ENCODE measurements around the gene RRH.
"Not testable (repeated sequence)": the region's sequence is repeated elsewhere in the genome, so short reads cannot be mapped to it uniquely, and the experiment has no call there.

RRH gene, protein sequence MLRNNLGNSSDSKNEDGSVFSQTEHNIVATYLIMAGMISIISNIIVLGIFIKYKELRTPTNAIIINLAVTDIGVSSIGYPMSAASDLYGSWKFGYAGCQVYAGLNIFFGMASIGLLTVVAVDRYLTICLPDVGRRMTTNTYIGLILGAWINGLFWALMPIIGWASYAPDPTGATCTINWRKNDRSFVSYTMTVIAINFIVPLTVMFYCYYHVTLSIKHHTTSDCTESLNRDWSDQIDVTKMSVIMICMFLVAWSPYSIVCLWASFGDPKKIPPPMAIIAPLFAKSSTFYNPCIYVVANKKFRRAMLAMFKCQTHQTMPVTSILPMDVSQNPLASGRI

DNA sequence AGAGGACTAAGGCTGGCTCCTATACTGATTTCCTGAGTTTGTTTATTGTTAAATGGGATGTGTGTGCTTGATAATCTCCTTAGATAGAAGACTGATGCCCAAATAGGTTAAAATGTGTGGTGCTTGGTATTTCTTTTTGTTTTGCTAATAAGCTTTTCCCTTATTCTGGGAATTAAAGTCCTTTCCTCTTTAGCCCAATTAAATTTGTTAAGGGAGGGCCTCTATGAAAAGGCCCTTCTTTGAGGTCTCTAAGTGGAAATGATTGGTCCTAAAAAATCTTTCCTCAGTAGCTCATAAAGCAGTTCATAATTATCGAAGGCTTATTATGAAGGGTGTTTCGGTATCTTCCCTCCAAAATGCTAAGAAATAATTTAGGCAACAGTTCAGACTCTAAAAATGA is at the start of gene RRH:
Gene RRH, plus strand, starts transcription at position 301 of the 400 bp plus-strand sequence. Its CDS starts 56 bp downstream, at position 357.
- DNase-seq (ENCODE audit: low read depth): no peak

DNA sequence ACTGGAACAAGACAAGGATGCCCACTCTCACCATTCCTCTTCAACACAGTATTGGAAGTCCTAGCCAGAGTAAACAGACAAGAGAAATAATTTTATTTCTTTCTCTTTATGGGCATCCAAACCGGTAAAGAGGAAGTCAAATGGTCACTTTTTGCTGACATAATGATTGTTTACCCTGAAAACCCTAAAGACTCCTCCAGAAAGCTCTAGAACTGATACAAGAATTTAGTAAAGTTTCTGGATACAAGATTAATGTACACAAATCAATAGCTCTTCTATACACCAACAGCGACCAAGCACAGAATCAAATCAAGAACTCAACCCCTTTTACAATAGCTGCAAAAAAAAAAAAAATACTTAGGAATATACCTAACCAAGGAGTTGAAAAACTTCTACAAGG is 45.7 kb upstream of the RRH start:
- DNase-seq (ENCODE audit: low read depth): not testable (repeated sequence)

DNA sequence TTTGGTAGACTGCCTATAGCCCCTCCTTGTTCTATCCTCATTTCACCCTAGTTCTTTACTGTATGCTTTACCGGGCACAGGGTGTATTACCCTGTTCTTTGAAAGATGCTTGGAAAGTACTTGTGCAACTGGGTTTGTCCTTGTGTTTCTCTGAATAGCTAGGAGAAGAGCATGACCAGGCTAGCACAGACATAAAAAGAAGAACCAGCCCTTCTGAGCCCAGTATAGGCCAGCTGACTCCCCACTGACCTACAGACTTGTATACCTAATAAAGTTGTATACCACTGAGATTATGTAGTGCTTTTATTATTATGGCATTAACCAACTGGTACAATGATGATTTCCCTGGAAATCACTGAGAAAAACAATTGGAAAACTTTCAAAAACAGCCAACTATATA is 40.9 kb upstream of the RRH start:
- DNase-seq (ENCODE audit: low read depth): no peak

DNA sequence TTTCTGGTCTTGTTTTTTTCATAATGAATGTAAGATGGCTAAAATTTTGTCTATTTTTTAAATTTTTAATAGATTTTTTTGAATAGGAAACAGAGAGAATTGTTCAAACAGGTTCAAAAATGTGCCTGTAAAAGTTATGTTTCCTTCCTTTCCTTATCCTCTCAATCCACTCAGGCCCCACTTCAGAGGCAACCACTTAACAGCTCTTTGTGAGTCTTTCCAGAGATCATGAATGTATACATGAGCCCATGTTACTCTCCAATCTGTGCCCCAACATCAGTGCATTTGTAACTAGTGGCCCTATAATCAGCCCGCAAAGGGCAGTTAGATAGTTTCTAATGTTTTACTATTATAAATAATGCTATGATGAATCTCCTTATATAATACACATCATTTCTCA is 40.0 kb upstream of the RRH start:
- DNase-seq (ENCODE audit: low read depth): no peak

DNA sequence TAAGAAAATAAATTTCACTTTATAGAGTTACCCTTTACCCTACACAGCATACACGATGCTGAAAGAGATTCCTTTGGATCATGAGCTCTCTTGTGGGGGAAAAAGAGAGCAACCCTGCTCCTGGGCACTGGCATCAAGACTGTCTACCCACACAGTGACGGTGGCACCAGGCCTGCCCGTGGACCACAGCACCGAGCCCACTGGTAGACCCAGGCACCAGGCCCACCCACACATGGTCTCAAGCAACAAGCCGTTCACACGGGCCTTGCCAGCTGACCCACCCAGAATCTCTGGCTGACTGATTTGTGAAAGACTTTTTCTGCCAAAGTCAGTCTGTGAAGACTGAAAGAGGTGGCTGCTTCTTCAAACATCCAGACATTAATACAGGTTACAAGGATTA is 32.7 kb upstream of the RRH start:
- no peak for DNase-seq (ENCODE audit: low read depth)

DNA sequence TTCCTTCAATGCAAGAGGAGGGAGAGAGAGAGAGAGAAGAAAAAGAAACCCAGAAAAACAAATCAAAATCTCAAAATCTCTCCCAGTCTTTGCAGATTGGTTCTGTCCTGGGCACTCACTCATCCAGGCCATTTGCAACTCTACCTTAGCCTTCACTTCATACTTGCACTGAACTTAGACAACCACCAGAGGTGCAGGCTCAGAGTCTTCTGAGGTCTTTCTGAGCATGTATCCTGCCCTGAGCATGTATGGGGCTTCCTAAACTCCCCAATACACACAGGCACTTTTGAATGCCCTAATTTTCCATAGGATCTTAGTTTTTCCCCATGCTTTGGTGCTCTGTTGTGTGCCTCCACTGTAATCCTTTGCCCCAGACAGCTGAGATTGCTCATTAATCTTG is 28.9 kb upstream of the RRH start:
- DNase-seq (ENCODE audit: low read depth): no peak

DNA sequence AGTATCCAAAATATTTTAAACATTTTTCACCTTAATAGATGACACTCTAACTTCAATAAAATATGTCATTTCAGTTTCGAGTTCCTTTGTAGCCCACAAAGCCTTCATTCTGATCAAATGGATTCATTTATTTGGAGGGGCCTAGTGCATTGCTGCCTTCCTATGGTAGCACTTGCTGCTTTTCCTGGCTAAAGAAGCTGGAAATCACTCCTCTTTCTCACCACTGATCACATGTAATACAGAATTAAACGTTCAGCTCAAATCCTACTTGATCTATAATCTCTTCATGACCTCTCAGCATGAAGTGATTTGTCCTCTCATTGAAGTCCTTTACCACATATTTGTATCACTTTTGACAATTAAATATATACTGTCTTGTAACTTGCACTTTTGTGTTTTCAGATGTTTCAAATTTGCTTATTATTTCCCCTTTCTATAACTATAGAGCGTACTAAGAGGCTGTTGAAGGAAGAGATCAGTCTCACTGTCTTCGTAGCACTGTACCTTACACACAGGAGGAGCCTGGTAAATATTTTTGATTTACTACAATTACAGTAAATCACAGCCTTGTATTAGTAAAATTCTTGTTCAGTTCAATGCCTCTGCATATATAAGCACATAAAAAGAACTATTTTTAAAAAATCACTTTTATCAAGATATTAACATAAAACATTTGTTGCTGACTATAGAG is 26.5 kb upstream of the RRH start:
- no peak for DNase-seq (ENCODE audit: low read depth)

DNA sequence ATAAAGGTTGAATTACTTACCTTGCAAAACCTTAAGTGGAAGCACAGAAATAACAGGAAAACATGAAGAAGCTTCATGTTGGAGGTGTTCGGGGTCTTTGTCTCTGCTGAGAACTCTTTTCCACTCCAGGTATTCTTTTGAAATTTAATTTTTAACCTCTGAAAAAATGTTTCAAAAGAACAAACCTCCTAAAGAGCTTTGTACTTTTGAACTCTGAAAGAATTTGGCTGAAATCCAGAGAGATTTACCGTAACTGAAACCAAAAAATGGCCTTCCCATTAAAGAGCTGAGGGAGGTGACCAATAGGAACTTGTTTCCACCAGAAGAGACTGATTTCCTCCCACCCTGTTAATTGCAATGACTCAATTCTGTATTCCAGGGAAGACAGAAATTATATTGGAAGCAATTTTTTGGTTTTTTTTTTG is 25.9 kb upstream of the RRH start, which contains the start of gene CFI:
Gene CFI, minus strand, starts transcription at position 105 of the 425 bp plus-strand sequence. Its CDS starts 28 bp downstream, at position 77.
- DNase-seq (ENCODE audit: low read depth): peak; percentile 32

DNA sequence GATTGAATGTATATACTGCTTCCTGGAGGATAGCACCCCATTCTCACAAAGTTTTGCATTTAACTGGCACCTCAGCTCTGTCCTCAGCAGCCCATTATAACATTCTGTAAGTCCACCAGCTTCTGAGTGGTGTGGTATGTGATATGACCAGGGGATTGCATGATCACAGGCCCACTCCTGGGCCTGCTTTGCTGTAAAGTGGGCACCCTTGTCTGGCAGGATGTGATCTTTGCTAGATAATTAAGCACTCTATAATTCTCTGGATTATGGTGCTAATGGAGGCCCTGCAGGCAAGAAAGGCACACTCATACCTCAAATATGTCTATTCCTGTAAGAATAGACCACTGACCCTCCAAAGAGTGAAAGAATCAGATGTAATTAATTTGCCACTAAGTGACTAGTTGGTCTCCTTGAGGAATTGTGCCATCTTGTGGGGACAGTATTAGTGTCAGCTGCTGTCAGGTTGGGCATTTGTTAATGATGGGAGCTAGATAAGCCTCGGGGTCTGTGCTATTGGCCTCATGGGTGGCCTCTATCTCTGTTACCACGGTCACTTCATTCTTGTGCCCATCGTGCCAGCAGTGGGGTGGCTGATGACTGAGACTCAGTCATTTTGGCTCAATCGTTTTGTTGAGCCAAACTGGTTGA is 23.7 kb upstream of the RRH start:
- DNase-seq (ENCODE audit: low read depth): peak; percentile 20

DNA sequence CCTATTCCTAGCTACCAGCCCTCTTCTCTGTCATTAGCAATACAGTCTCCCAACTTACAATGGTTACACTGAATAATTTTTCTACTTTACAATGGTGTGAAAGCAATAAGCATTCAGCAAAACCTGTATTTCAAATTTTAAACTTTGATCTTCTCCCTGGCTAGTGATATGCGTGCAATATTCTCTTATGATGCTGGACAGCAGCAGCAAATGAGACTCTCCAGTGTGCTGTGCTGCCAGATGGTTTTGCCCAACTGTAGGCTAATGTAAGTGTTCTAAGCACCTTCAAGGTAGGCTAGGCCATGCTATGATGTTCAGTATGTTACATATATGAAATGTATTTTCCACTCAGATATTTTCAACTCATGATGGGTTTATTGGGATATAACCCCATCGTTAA is 18.1 kb upstream of the RRH start:
- no peak for DNase-seq (ENCODE audit: low read depth)

DNA sequence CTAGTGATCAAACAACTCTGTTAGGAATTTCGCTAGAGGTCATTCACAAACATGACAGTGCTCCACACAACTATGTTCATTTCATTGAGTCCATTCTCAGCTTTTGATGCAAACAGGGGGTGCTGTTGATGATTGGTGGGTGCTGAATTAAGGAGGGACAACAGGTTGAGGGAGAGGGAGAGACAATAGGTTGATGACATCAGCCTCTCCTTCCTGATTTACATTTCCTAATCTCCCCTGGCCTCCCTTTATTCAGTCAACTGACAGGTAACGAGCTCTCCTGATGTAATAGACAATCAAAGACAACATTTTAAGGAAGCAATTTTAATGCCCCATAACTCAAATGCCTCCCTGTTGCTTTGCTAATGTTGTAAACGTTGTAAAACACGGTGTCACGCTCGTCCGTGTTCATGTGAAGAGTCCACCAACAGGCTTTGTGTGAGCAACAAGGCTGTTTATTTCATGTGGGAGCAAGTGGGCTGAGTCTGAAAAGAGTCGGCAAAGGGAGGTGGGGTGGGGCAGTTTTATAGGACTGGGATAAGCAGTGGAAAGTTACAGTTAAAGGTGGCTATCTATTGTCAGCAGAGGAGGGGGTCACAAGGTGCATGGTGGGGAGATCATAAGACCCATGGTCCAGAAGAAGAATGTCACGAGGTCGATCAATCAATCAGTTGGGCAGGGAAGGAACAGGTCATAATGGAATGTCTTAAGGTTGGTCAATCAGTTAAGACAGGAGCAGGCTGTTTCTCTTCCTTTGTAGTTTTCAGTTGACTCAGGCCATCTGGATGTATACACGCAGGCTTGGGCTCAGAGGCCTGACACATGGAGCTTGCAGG is 17.0 kb upstream of the RRH start:
- DNase-seq (ENCODE audit: low read depth): no peak

DNA sequence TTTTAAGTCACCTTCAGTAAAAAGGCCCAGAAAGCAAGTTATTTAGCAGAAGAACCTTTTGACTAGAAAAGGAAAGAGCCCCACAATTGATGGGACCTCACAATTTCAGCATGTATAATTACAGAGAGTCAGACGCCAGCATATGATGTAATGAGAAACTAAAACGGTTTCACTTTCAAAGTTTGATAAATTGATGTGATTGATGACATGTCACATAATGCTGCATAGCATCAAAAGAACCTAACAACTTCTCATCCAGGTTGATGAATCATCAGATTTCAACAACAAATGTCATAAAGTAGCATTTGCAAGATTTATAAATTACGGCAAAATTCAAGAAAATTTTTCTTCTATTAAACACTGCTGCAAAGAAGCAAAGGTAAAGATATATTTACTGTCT is 16.1 kb upstream of the RRH start:
- no peak for DNase-seq (ENCODE audit: low read depth)

DNA sequence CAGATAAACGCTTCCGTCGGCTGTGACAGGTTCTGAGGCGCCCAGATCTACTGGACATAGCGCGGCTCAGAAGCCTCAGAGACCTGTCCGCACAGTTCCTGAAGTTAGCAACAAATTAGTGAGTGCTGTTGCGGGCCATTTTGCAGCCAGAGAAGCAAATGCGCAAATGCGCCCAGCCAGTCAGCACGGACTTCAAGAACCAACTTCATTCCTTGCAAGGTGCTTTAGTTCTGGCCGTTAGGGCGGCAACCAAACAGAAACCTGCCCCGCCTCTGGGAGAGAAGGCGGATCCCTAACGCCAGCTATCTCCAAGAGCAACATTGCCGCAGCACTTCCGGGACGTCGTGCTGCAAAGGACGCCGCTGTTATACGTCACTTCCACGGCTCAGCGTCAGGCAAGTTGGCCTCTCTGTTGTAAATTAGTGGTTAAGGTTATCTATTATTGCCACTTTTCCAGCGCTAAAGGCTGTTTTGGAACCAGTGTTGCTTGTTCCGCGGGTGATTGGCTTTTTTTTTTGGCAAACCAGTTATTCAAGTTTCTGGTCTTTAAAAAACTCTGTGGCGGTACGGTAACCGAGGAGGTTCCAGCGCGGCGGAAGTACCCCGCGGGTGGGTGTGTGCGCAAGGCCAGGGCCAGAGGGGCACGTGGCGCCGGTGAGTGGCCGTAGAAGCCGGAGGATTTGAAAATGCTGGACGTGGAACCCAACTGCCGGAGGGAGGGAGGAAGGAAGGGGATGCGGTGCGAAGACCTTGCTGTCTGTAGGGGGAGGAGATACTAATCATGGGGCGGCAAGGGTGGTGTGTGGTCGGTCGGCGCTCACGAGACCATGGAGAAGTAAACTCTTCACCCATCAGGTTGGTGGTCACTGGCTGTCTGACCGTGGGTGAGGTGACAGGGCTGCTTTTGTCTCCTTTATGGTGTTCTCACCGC is 12.4 kb upstream of the RRH start, which contains the start of gene GAR1:
Gene GAR1, plus strand, starts transcription at position 612 of the 931 bp plus-strand sequence. CDS start 403 bp downstream, outside the sequence.
- DNase-seq (ENCODE audit: low read depth): peak; percentile 83

DNA sequence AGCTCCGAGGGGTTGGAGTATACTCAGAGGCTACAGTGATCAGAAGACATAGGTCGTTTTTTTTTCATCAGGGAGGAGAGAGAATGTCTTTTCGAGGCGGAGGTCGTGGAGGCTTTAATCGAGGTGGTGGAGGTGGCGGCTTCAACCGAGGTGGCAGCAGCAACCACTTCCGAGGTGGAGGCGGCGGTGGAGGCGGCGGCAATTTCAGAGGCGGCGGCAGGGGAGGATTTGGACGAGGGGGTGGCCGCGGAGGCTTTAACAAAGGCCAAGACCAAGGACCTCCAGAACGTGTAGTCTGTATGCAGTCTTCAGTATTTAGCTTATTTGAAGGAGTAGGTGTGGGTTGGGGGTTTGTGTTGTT is 11.7 kb upstream of the RRH start:
- no peak for DNase-seq (ENCODE audit: low read depth)

DNA sequence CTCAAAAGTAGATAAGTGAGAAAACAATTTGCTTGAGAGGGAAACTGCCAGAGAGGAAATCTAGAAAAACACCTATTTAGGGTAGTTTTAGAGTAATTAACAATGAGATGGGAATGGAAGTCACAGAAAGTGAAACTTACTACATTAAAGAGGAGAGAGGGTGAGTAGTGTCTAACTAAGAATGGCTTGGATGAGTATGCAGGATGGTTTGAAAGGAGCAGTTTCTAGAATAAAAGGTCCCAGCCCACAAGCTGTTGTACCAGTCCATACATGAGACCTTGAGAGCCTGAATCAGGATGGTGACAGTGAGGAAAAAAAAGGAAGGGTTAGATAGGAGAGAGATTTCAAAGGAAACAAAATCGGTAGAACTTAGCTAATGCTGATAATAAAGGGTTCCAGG is 10.9 kb upstream of the RRH start:
- no peak for DNase-seq (ENCODE audit: low read depth)

DNA sequence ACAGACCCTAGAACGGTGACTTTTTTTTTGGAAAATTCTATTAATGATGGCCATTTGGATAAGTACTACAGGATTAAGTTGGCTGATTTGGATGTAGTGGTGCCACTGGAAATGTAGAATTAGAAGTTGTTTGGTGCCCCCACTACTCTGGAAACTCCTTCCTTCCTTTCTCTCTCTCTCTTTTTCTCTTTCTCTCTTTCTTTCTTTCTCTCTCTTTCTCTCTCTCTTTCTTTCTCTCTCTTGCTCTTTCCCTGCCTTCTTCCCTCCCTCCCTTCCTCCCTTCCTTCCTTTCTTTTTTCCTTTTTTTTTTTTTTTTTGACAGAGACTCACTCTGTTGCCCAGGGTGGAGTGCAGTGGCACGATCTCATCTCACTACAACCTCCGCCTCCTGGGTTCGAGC is 9.5 kb upstream of the RRH start:
- no peak for DNase-seq (ENCODE audit: low read depth)

DNA sequence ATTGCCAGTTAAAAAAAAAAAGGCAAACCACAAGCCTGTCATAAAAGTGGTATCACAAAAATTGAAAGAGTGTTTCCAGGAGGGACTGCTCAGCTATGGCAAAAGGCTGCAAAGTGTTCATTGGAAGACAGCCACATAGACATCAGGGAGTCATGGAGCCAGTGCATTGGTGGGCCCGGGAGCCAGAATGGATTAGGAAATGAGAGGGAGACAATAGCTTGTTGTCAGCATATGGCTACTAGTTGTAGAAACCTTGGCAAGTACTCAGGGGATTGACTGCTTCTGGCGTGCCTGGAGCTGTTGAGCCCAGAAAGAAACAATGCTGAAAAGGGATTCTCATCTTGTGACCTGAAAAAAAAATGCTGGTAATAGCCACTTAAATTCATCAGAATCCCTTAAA is 7.2 kb upstream of the RRH start:
- DNase-seq (ENCODE audit: low read depth): no peak

DNA sequence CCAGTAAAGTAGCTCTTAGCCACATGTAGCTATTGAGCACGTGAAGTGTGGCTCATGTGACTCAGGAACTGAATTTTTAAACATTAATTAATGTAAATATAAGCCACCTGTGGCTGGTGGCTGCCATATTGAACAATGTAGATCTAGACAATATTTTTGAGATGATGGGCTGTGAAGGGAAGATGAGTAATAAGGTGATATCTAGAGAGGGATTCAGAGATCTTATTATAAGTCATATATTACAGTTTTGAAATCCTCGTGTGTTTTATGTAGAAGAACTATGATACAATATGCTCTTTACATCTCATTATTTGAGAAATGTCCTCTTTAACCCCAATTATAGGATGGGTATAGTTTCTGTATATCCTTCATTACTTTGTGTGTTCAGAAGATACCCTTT is 6.6 kb upstream of the RRH start:
- no peak for DNase-seq (ENCODE audit: low read depth)

DNA sequence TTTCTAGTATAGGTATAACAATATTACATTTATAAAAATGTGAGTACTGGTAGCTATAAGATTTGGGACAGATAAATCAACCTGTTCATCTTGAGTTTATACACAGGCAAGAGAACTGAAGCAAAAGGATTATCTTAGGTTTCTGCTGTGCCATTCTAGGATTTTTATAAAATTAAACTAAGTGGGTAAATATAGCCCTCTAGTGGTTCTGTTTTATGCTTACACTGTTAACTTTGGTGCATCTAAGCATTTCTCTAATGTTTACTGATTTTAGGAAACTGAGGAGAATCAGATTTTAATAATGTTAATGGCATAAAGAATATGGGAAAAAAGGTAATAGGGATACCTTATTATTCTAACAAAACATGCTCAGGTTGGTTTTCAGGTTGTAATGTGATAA is 1.1 kb upstream of the RRH start:
- peak; percentile 4 for DNase-seq (ENCODE audit: low read depth)

DNA sequence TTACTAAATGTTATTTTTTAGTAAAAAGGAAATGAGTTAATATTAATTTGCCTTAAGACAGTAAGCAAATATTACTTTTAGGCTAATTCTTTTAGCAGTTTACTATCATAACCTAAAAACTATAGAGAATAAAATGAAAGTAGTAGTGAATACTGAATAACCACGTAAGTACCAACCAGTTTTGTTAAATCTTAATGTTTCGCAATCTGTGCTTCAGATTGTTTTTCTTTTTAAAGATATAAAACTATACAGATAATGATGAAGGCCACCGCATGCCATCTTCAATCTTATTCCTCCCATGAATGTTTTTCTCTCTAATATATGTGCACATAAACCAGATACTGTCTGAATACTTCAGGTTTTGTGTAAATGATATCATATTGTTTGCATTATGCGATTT is 6.0 kb downstream of the RRH start:
- DNase-seq (ENCODE audit: low read depth): no peak

DNA sequence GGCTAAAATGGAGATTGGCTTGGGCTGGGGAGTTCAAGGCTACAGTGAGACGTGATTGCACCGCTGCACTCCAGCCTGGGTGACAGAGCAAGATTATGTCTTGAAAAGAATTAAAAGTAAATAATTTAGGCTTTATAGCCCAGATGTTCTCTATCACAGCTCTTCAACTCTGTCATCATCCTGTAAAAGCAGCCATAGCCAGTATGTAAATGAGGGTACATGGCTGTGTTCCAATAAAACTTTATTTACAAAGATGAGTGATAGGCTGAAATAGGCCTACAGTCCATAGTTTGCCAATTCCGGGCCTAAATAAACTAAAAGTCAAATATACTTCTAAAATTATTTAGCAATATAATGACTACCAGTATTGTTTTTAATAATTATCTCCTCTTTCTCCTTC is 9.2 kb downstream of the RRH start:
- DNase-seq (ENCODE audit: low read depth): no peak

Measured in fibroblast of the conjunctiva (primary cell).